Measurements from ENCODE around the gene ARFIP2.
A peak's percentile ranks its signal among the peaks of the same experiment; 100 is the strongest.

ARFIP2 gene

DNA sequence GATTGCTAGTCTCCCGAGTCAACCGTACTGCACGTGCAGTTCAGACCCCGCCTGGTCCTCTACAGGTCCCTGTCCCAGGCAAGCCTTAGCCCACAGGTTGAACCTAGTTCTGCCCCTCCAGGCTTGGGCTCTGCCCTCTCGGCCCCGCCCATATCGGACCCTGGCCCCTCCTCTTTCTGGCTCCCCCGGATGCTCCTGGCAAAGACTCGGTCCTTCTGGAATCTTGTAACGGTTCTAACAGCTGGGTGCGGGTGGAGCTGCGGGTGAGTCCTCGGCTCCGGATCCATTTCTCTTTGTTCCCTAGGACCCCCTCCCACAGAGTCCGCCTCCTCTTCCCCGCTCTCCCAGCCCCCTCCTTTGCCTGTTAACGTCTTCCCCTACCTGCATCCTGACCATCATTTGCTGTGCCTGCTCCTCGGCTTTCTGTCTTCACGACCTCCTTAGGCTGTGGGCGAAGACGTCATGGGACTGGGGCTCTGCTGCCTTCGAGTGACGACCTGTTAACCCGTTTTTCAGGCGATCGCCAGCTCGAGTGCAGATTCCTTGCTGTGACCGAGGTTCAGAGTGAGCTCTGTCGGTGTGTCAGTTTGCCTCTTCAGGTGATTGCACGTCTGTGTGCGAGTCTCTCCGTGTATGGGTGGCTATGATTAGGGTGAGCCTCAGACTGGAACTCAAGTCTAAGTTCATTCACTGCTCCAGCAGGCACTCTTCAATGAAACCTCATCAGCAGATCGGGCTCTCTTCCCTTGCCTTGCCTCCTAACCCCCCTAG, 16.1 kb upstream of the ARFIP2 start, which contains the start of gene DNHD1:
TSS of gene DNHD1 (plus strand) at position 212 of the 771 bp plus-strand sequence. CDS start 936 bp downstream, outside the sequence.
- Mint-ChIP-seq H3K4me1 (ENCODE audit: low read depth) (peaks cover 4% of the 10 kb centered on the region), H3K4me3 (no peak within 1 kb of the TSS), H3K36me3 (ENCODE audit: low read depth) (peaks cover 15% of the 10 kb centered on the region), H3K9me3 (no peaks in the 10 kb centered on the region), H3K27ac (no peak within 1 kb of the TSS), H3K27me3 (ENCODE audit: low read depth) (no peaks in the 10 kb centered on the region)
- DNase-seq (ENCODE audit: low spot score), result no peak

DNA sequence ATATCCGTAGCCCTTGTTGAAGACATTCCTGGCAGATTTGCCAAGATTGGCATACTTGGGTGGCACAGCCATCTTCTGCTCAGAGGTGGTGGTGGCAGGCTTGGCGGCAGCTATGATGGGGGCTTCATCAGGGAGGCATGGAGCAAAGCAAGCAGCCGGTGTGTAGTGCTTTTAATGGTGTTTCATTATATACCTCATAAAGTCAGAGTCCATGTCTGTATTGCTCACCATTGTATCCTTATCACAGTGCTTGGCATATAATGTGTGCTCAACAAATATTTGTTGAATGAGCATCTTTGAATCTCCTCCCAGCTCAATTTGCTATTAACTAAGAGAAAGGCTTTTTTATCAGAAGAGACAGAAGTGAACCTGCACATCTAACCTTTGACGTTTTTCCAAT, 8.2 kb upstream of the ARFIP2 start:
- Mint-ChIP-seq H3K4me3 (no peak overlapping the region), H3K27me3 (ENCODE audit: low read depth) (no peaks in the 10 kb centered on the region), H3K27ac (no peak overlapping the region), H3K4me1 (ENCODE audit: low read depth) (peaks cover under 1% of the 10 kb centered on the region), H3K9me3 (no peaks in the 10 kb centered on the region), H3K36me3 (ENCODE audit: low read depth) (peaks cover 15% of the 10 kb centered on the region)
- DNase-seq (ENCODE audit: low spot score), result no peak

DNA sequence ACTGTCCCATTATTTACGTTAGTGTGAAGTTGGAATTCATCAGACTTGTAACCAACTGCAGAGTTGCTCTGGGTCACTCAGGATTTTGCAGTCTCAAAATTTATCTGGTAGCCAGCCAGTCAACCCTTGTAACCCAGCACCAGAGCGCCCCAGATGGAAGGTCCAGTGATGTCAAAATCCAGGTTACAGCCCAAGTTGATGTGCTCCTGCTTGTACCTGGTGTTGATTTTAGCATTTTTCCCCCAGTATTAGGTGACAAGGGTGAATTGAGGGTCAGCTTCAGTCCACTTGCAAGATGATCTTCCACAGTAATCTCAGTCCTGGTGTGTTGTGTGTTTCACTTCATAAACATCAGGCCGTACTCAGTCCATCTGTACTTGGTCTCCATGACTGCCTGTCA, 7.7 kb upstream of the ARFIP2 start:
- no peaks in the 10 kb centered on the region for H3K9me3 Mint-ChIP-seq
- H3K27ac Mint-ChIP-seq, result no peak overlapping the region
- H3K36me3 Mint-ChIP-seq (ENCODE audit: low read depth), result peaks cover 15% of the 10 kb centered on the region
- peaks cover 1% of the 10 kb centered on the region for H3K4me1 Mint-ChIP-seq (ENCODE audit: low read depth)
- H3K27me3 Mint-ChIP-seq (ENCODE audit: low read depth), result no peaks in the 10 kb centered on the region
- DNase-seq (ENCODE audit: low spot score), result no peak
- no peak overlapping the region for H3K4me3 Mint-ChIP-seq

DNA sequence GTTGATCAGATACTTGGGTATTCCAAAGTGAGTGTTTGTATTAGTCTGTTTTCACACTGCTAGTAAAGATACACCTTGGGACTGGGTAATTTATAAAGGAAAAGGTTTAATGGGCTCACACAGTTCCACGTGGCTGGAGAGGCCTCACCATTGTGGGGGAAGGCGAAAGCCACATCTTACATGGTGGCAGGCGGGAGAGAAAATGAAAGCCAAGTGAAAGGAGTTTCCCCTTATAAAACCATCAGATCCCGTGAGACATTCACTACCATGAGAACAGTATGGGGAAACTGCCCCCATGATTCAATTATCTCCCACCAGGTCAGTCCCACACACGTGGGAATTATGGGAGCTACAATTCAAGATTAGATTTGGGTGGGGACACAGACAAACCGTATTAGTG, 7.2 kb upstream of the ARFIP2 start:
- Mint-ChIP-seq H3K27me3 (ENCODE audit: low read depth) (no peaks in the 10 kb centered on the region), H3K27ac (no peak overlapping the region), H3K9me3 (no peaks in the 10 kb centered on the region), H3K4me1 (ENCODE audit: low read depth) (peaks cover 6% of the 10 kb centered on the region), H3K4me3 (no peak overlapping the region), H3K36me3 (ENCODE audit: low read depth) (peaks cover 18% of the 10 kb centered on the region)
- no peak for DNase-seq (ENCODE audit: low spot score)

GRCh38 chr11:6486938-6487337, 5.8 kb upstream of the ARFIP2 start:
- no peak overlapping the region for H3K27ac Mint-ChIP-seq
- H3K36me3 Mint-ChIP-seq (ENCODE audit: low read depth), result peaks cover 26% of the 10 kb centered on the region
- H3K4me3 Mint-ChIP-seq, result no peak overlapping the region
- no peaks in the 10 kb centered on the region for H3K9me3 Mint-ChIP-seq
- no peaks in the 10 kb centered on the region for H3K27me3 Mint-ChIP-seq (ENCODE audit: low read depth)
- peaks cover 17% of the 10 kb centered on the region for H3K4me1 Mint-ChIP-seq (ENCODE audit: low read depth)
- DNase-seq (ENCODE audit: low spot score), result no peak

DNA sequence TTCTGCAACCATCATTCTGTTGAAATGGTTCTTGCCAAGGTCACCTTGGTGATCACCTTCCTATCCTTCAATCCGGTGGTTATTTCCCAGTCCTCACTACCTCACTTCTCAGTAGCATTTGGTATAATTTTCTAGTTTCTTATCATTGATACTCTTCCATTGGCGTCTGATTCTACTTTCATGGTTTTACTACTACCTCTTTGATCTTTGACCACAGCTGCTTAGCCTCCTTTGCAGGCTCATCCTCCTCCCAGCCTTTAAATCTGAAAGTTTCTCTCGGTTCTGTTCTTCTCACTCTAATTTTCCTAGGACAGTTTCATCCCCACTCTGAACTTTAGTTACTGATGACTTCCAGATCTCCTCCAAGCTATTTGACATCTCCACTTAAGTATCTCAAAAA, 5.1 kb upstream of the ARFIP2 start:
- H3K9me3 Mint-ChIP-seq, result no peaks in the 10 kb centered on the region
- H3K27ac Mint-ChIP-seq, result no peak overlapping the region

DNA sequence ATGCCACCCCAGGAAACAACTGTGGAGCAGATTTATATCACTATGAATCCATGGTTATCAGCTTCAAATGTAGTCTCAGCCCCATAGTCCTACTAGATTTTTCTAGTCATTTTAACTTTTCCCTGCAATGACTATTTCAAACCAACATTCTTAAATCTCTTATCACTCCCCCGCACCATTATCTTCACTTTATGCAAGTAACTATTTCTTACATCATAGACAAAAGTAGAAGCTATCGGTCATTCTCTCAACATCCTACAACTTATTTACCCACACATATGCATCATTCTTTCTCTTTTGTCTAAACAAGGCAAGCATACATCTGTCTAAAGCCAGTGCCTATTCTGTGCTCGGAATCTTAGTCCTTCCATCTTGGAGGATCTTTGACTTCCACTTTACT, 4.5 kb upstream of the ARFIP2 start:
- Mint-ChIP-seq H3K36me3 (ENCODE audit: low read depth) (peaks cover 28% of the 10 kb centered on the region), H3K4me3 (no peak overlapping the region), H3K4me1 (ENCODE audit: low read depth) (peaks cover 20% of the 10 kb centered on the region), H3K9me3 (no peaks in the 10 kb centered on the region), H3K27ac (no peak overlapping the region), H3K27me3 (ENCODE audit: low read depth) (no peaks in the 10 kb centered on the region)
- DNase-seq (ENCODE audit: low spot score), result no peak

More for the DNA sequence above, 5.1 kb upstream of the ARFIP2 start:
- peaks cover 25% of the 10 kb centered on the region for H3K36me3 Mint-ChIP-seq (ENCODE audit: low read depth)
- no peaks in the 10 kb centered on the region for H3K27me3 Mint-ChIP-seq (ENCODE audit: low read depth)
- no peak for DNase-seq (ENCODE audit: low spot score)
- H3K4me1 Mint-ChIP-seq (ENCODE audit: low read depth), result peaks cover 17% of the 10 kb centered on the region
- no peak overlapping the region for H3K4me3 Mint-ChIP-seq

DNA sequence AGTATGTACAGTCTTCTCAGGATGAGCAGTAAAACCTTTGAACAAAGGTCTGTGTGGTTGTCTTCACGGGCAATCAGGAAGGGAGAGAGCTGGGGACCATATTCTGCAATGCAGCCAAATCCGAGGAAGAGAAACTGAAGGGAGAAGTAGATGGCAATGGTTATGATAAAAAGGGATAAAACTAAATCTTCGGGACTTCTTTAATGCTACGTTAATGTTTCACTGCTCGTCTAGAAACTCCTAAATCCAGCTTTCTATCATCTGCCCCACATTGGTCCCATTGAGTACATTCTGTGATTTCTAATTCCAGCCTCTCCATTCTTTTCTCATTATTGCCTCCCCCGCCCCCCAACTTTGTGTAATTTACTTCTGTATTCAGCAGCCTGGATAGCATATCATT, 1.9 kb upstream of the ARFIP2 start:
- Mint-ChIP-seq H3K27me3 (ENCODE audit: low read depth) (no peaks in the 10 kb centered on the region), H3K4me1 (ENCODE audit: low read depth) (peaks cover 34% of the 10 kb centered on the region), H3K9me3 (no peaks in the 10 kb centered on the region), H3K4me3 (peak overlapping the region; percentile 94), H3K27ac (peak overlapping the region; percentile 76), H3K36me3 (ENCODE audit: low read depth) (peaks cover 22% of the 10 kb centered on the region)
- DNase-seq (ENCODE audit: low spot score), result no peak

DNA sequence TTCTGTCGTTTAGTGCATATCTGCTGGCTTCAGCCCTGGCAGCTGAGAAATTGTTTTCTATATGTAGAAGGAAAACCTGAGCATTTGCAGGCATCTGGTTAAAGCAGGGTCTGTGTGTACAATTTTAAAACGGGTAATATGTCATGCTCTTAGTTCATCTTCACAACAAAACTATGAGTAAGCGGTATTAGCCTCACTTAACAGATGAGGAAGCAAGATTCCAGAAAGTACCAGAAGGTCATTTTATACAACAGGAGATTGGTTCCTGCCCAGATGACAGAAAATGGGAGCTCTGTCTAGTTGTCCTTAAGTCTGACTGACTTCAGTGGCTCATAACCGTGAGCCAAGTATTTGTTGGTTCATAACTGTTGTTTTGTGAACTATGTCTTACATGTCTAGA, 1.3 kb upstream of the ARFIP2 start:
- H3K9me3 Mint-ChIP-seq, result no peaks in the 10 kb centered on the region
- peak overlapping the region; percentile 76 for H3K27ac Mint-ChIP-seq
- H3K4me3 Mint-ChIP-seq, result peak overlapping the region; percentile 94
- no peaks in the 10 kb centered on the region for H3K27me3 Mint-ChIP-seq (ENCODE audit: low read depth)
- H3K4me1 Mint-ChIP-seq (ENCODE audit: low read depth), result peaks cover 34% of the 10 kb centered on the region
- H3K36me3 Mint-ChIP-seq (ENCODE audit: low read depth), result peaks cover 23% of the 10 kb centered on the region
- no peak for DNase-seq (ENCODE audit: low spot score)

- H3K4me1 Mint-ChIP-seq (ENCODE audit: low read depth), result peaks cover 34% of the 10 kb centered on the region
- no peaks in the 10 kb centered on the region for H3K27me3 Mint-ChIP-seq (ENCODE audit: low read depth)
- peak overlapping the region; percentile 94 for H3K4me3 Mint-ChIP-seq
- H3K36me3 Mint-ChIP-seq (ENCODE audit: low read depth), result peaks cover 27% of the 10 kb centered on the region
- H3K9me3 Mint-ChIP-seq, result no peaks in the 10 kb centered on the region
- H3K27ac Mint-ChIP-seq, result peak overlapping the region; percentile 97
- no peak for DNase-seq (ENCODE audit: low spot score)
Measured at GRCh38 chr11:6481924-6482275, 769 bp upstream of the ARFIP2 start.

- no peaks in the 10 kb centered on the region for H3K9me3 Mint-ChIP-seq
- no peaks in the 10 kb centered on the region for H3K27me3 Mint-ChIP-seq (ENCODE audit: low read depth)
- no peak for DNase-seq (ENCODE audit: low spot score)
- H3K4me3 Mint-ChIP-seq, result peak overlapping the region; percentile 94
- peaks cover 34% of the 10 kb centered on the region for H3K4me1 Mint-ChIP-seq (ENCODE audit: low read depth)
- peaks cover 29% of the 10 kb centered on the region for H3K36me3 Mint-ChIP-seq (ENCODE audit: low read depth)
- peak overlapping the region; percentile 97 for H3K27ac Mint-ChIP-seq
Measured at GRCh38 chr11:6480299-6480914, 724 bp downstream of the ARFIP2 start.

DNA sequence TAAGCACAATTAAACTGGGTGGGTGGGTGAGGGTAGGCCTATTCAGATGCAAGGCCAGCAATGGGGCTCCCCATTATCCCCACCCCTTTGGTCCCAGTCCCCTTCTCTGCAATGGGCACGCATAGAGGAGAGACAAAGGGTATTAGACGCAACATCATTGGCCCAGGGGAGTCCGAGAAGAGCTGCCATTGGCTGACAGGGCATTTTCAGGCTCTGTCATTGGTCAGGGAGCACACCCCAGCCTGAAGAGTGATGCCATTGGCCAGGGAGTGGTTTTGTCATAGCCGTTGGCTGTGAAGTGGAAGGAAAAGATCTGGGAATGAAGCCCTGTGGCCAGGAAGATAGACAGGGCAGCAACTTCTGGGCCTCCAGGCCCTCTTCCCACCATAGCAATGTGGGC, 4.6 kb downstream of the ARFIP2 start:
- Mint-ChIP-seq H3K27ac (no peak overlapping the region), H3K27me3 (ENCODE audit: low read depth) (peaks cover 1% of the 10 kb centered on the region), H3K9me3 (no peaks in the 10 kb centered on the region), H3K4me3 (no peak overlapping the region), H3K4me1 (ENCODE audit: low read depth) (peaks cover 23% of the 10 kb centered on the region), H3K36me3 (ENCODE audit: low read depth) (peaks cover 13% of the 10 kb centered on the region)
- no peak for DNase-seq (ENCODE audit: low spot score)

DNA sequence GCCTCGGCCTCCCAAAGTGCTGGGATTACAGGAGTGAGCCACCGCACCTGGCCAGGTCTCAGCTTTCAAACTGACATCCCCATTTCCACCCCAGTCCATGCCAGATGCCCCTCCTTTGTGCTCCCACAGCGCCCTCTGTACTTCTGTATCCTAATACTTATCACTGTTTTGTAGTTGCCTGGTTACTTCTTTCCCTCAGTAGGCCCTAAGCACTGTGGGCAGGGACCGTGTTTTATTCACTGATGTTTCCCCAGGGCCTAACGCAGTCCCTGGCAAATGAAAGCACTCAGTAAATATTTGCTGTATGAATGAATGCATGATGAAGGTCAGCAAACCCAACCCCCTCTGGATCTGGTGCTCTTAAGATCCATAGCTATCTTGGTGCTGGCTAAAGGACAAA, 5.2 kb downstream of the ARFIP2 start:
- Mint-ChIP-seq H3K36me3 (ENCODE audit: low read depth) (peaks cover 9% of the 10 kb centered on the region), H3K4me3 (no peak overlapping the region), H3K27me3 (ENCODE audit: low read depth) (peaks cover 2% of the 10 kb centered on the region), H3K4me1 (ENCODE audit: low read depth) (peaks cover 23% of the 10 kb centered on the region), H3K27ac (no peak overlapping the region), H3K9me3 (no peaks in the 10 kb centered on the region)
- no peak for DNase-seq (ENCODE audit: low spot score)

DNA sequence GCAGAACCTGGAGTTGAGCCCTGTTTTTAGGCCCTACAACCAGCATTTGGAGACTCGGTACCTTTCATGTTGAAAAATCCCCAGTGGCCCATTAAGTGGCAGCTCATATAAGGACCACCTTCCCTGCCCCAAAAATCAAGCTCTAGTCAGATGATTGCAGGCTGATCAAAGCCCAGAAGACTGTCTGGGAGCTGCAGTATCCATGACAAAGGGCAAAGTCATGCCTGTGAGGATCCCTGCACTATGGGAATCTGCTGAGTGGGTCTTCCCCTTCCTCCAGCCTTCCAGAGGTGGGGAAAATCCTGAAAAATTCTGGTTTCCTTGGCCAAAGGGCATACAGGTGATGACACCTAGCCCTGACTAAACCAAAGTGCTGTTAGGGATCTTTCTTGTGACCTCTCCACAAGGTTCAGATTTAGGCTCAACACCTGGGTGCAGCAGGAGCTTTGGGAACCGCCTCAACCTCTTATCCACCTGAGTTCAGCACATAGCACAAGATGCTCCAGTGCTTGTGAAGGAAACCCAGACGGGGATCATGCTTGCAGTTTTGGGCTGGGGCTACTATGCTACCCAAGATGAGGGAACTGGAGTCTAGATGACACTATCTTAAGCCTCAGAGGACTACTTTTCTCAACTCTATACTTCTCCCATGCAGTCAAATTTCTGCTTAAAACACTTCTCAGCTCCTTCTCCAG, 6.2 kb downstream of the ARFIP2 start:
- Mint-ChIP-seq H3K4me3 (no peak overlapping the region), H3K27me3 (ENCODE audit: low read depth) (peaks cover 2% of the 10 kb centered on the region), H3K27ac (peak overlapping the region; percentile 14), H3K9me3 (no peaks in the 10 kb centered on the region), H3K36me3 (ENCODE audit: low read depth) (peaks cover 9% of the 10 kb centered on the region), H3K4me1 (ENCODE audit: low read depth) (peaks cover 13% of the 10 kb centered on the region)
- no peak for DNase-seq (ENCODE audit: low spot score)
